HepG2 (cell line): Measurements from ENCODE around the gene DLL4. TPM values are rescaled to one million over a fixed set of nuclear protein-coding genes. Genes with fewer than 3 reads are reported as not detected.
A peak's percentile ranks its signal among the peaks of the same experiment; 100 is the strongest.

Experiments used
- ARID2 ChIP-seq: sonication (generic); formaldehyde crosslinking; IDR thresholded peaks from 2 replicates; pipeline ENCODE4 v1.8.1; 2022; ENCODE audit warnings: mild to moderate bottlenecking, missing genetic modification reagents, borderline replicate concordance
- CHD4 ChIP-seq: fragments of 200-600 bp; sonication (generic); IDR thresholded peaks from 2 replicates; pipeline ENCODE4 v1.7.0; 2017; ENCODE audit warnings: mild to moderate bottlenecking, low read length, borderline replicate concordance
- DRAP1 ChIP-seq: IDR thresholded peaks from 2 replicates; pipeline ENCODE4 v1.6.1; 2016; ENCODE audit warnings: missing genetic modification reagents, missing compliant biosample characterization
- ESRRA ChIP-seq: sonication (generic); formaldehyde crosslinking; IDR thresholded peaks from 2 replicates; pipeline ENCODE4 v1.5.1; 2020; ENCODE audit warnings: mild to moderate bottlenecking, low read depth, missing genetic modification reagents
- GATAD2A ChIP-seq: IDR thresholded peaks from 2 replicates; pipeline ENCODE4 v1.6.1; 2016
- HNF4A ChIP-seq: sonication (generic); formaldehyde crosslinking; IDR thresholded peaks from 2 replicates; pipeline ENCODE4 v1.4.0; 2020; ENCODE audit warnings: missing genetic modification reagents
- HNF4G ChIP-seq, 2 experiments: sonication (generic) in 1 of 2; formaldehyde crosslinking in 1 of 2; IDR thresholded peaks; 2 replicates each; pipeline versions ENCODE4 v1.4.0 to v1.6.1; 2011 to 2020; ENCODE audit warnings: borderline replicate concordance in 2 of 2, low read depth in 2 of 2, mild to moderate bottlenecking in 2 of 2, low read length in 1 of 2, missing genetic modification reagents in 1 of 2, moderate library complexity in 1 of 2
- JARID2 ChIP-seq: sonication (generic); formaldehyde crosslinking; IDR thresholded peaks from 2 replicates; pipeline ENCODE4 v1.8.1; 2023; ENCODE audit warnings: missing genetic modification reagents, inconsistent platforms; ENCODE audit not compliant: insufficient replicate concordance
- MATR3 ChIP-seq: sonication (generic); formaldehyde crosslinking; IDR thresholded peaks from 2 replicates; pipeline ENCODE4 v1.4.0; 2020; ENCODE audit warnings: missing genetic modification reagents
- NFYB ChIP-seq: sonication (generic); formaldehyde crosslinking; IDR thresholded peaks from 2 replicates; pipeline ENCODE4 v1.4.0; 2020; ENCODE audit warnings: missing genetic modification reagents
- NR2F6 ChIP-seq, 2 experiments: IDR thresholded peaks; 2 replicates each; pipeline ENCODE4 v1.6.1; 2016; ENCODE audit warnings: antibody characterized with exemption in 1 of 2, mild to moderate bottlenecking in 1 of 2
- PRDM15 ChIP-seq: sonication (generic); formaldehyde crosslinking; IDR thresholded peaks from 2 replicates; pipeline ENCODE4 v1.4.0; 2020; ENCODE audit warnings: missing genetic modification reagents
- RBFOX2 ChIP-seq: fragments of 200-400 bp; formaldehyde crosslinking; IDR thresholded peaks from 2 replicates; pipeline ENCODE4 v1.6.1; 2017; ENCODE audit warnings: low read depth, mild to moderate bottlenecking, low read length
- SALL1 ChIP-seq: sonication (generic); formaldehyde crosslinking; IDR thresholded peaks from 2 replicates; pipeline ENCODE4 v1.8.0; 2022; ENCODE audit warnings: mild to moderate bottlenecking, missing genetic modification reagents
- SIN3A ChIP-seq: IDR thresholded peaks from 2 replicates; pipeline ENCODE4 v1.6.1; 2011; ENCODE audit warnings: low read depth, mild to moderate bottlenecking, control low read depth, low read length, borderline replicate concordance
- SKI ChIP-seq: fragments of 450-650 bp; IDR thresholded peaks from one replicate; pipeline ENCODE4 v1.6.1; 2018; ENCODE audit warnings: mild to moderate bottlenecking; ENCODE audit not compliant: partially characterized antibody
- ZBTB26 ChIP-seq: IDR thresholded peaks from 2 replicates; pipeline ENCODE4 v1.6.1; 2016; ENCODE audit warnings: missing compliant biosample characterization, missing genetic modification reagents, borderline replicate concordance
- ZNF251 ChIP-seq: sonication (generic); formaldehyde crosslinking; IDR thresholded peaks from 2 replicates; pipeline ENCODE4 v1.9.0; 2021; ENCODE audit warnings: mild to moderate bottlenecking, missing genetic modification reagents
- ZNF263 ChIP-seq: sonication (generic); formaldehyde crosslinking; IDR thresholded peaks from 2 replicates; pipeline ENCODE4 v1.4.0; 2020; ENCODE audit warnings: missing genetic modification reagents
- ZNF275 ChIP-seq: sonication (generic); formaldehyde crosslinking; IDR thresholded peaks from 2 replicates; pipeline ENCODE4 v1.8.0; 2022; ENCODE audit warnings: missing genetic modification reagents, mild to moderate bottlenecking, inconsistent platforms, borderline replicate concordance
- ZNF326 ChIP-seq: sonication (generic); formaldehyde crosslinking; IDR thresholded peaks from 2 replicates; pipeline ENCODE4 v1.4.0; 2020; ENCODE audit warnings: missing genetic modification reagents, borderline replicate concordance
- ZNF878 ChIP-seq: sonication (generic); formaldehyde crosslinking; IDR thresholded peaks from 2 replicates; pipeline ENCODE4 v1.8.1; 2023; ENCODE audit warnings: mild to moderate bottlenecking, missing genetic modification reagents, moderate library complexity
- polyA plus RNA-seq, 8 experiments: library from polyadenylated mRNA; depleted of rRNA in 3 of 8; stranded (reverse) in 7 of 8; unstranded in 1 of 8; fragments of >200 nt; fragmentation: Illumina TruSeq in 4 of 8; extraction: Trizol in 4 of 8; gene quantifications; 2 replicates each; pipeline versions ENCODE4 v1.2.1 to v1.2.3, GENCODE V29; 2011 to 2016; ENCODE audit warnings: low read depth in 4 of 8, missing spikeins in 1 of 8, mixed read lengths in 1 of 8; ENCODE audit not compliant: insufficient read depth in 1 of 8
- total RNA-seq, 5 experiments: library from RNA; depleted of rRNA; stranded (reverse); fragments of >200 nt; fragmentation: Illumina TruSeq; extraction: Trizol; gene quantifications; 2 replicates each; pipeline ENCODE4 v1.2.3, GENCODE V29; 2016; ENCODE audit warnings: low read depth in 1 of 5

DLL4 gene
- total and polyA plus RNA-seq, 2 of the 13 experiments (the other 11 are each of a cell fraction or from before 2014, with no cell fraction given) = 0.20 to 0.25 TPM

GRCh38 chr15:40936709-40937666 is 7.8 kb downstream of the DLL4 start (continued):
- TF ChIP-seq PRDM15 (CRISPR knock-in tag) = no peak
- 0 out of 2 replicates have a peak, but pooled peaks have one; percentile 28 for TF ChIP-seq DRAP1 (CRISPR knock-in tag)
- TF ChIP-seq CHD4 = no peak
- TF ChIP-seq SALL1 = 0 out of 2 replicates have a peak, but pooled peaks have one; percentile 9
- TF ChIP-seq ZNF263 (CRISPR knock-in tag) = no peak
- TF ChIP-seq RBFOX2 = no peak
- TF ChIP-seq ZBTB26 (CRISPR knock-in tag) = no peak
- 0 out of 2 replicates have a peak, but pooled peaks have one; percentile 21 for TF ChIP-seq ESRRA (CRISPR knock-in tag)
- no peak for TF ChIP-seq JARID2 (CRISPR knock-in tag)
- peak; percentile 63 for TF ChIP-seq HNF4G (IDR thresholded peaks at IDR 0.05; ENCODE audit: borderline replicate concordance, low read depth, low read length)
- no peak for TF ChIP-seq HNF4G (CRISPR knock-in tag; IDR thresholded peaks at IDR 0.05; ENCODE audit: borderline replicate concordance, low read depth)
- TF ChIP-seq ZNF275 = no peak
- no peak for TF ChIP-seq ZNF251 (CRISPR knock-in tag)
- TF ChIP-seq NR2F6 (IDR thresholded peaks at IDR 0.05) = no peak
- TF ChIP-seq NR2F6 (CRISPR knock-in tag; IDR thresholded peaks at IDR 0.05) = peak; percentile 18; the same call in 1 of the 2 replicates
- no peak for TF ChIP-seq ARID2 (CRISPR knock-in tag)
- no peak for TF ChIP-seq ZNF326
- no peak for TF ChIP-seq SIN3A
- TF ChIP-seq ZNF878 = no peak
- no peak for TF ChIP-seq MATR3 (CRISPR knock-in tag)
- no peak for TF ChIP-seq SKI
- peak; percentile 25 for TF ChIP-seq NFYB
- TF ChIP-seq HNF4A = peak; percentile 72
- 0 out of 2 replicates have a peak, but pooled peaks have one; percentile 15 for TF ChIP-seq GATAD2A
